ENCODE measurements around the gene CCDC32. TPM values are rescaled to one million over a fixed set of nuclear protein-coding genes. Genes with fewer than 3 reads are reported as not detected.

Gene CCDC32
- total RNA-seq, 1 donor from 2014 or later, result 64.0 TPM

DNA sequence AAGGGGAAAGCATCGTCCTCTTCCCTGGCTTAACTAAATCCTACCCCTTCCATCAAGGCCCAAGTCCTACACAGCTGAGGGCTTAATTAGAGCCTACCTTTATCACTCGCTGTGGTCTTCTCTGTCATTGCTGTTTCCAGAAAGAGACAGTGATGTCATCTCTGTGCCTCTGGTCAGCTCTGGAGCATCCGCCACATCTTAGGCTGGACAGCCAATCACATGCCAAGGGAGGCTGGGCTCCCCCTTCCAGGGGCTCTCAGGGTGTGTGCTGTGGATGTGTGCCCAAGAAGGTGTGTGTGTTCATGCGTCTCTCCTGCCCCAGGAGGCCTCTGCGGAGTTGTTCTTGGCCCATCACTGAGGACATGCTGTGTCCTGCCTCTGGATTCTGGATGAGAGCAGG lies 51.2 kb downstream of the CCDC32 start:
- CTCF ChIA-PET, result no interaction called here
- TF ChIP-seq, protein P1, sequence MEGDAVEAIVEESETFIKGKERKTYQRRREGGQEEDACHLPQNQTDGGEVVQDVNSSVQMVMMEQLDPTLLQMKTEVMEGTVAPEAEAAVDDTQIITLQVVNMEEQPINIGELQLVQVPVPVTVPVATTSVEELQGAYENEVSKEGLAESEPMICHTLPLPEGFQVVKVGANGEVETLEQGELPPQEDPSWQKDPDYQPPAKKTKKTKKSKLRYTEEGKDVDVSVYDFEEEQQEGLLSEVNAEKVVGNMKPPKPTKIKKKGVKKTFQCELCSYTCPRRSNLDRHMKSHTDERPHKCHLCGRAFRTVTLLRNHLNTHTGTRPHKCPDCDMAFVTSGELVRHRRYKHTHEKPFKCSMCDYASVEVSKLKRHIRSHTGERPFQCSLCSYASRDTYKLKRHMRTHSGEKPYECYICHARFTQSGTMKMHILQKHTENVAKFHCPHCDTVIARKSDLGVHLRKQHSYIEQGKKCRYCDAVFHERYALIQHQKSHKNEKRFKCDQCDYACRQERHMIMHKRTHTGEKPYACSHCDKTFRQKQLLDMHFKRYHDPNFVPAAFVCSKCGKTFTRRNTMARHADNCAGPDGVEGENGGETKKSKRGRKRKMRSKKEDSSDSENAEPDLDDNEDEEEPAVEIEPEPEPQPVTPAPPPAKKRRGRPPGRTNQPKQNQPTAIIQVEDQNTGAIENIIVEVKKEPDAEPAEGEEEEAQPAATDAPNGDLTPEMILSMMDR (IDR thresholded peaks at IDR 0.05), result no peak
- no peak for ATAC-seq (ENCODE audit: low read depth)
- no peak overlapping the region for H3K27ac Mint-ChIP-seq
- no peaks in the 10 kb centered on the region for H3K9me3 Mint-ChIP-seq
- no peak overlapping the region for H3K4me3 Mint-ChIP-seq
- peaks cover 20% of the 10 kb centered on the region for H3K4me1 Mint-ChIP-seq
- no peak for DNase-seq
- POLR2A ChIA-PET, result no interaction called here
- intact Hi-C loops (cut with micrococcal nuclease), result no loop called here
- H3K27me3 Mint-ChIP-seq, result no peaks in the 10 kb centered on the region
- no peaks in the 10 kb centered on the region for H3K36me3 Mint-ChIP-seq (ENCODE audit: low read depth)

DNA sequence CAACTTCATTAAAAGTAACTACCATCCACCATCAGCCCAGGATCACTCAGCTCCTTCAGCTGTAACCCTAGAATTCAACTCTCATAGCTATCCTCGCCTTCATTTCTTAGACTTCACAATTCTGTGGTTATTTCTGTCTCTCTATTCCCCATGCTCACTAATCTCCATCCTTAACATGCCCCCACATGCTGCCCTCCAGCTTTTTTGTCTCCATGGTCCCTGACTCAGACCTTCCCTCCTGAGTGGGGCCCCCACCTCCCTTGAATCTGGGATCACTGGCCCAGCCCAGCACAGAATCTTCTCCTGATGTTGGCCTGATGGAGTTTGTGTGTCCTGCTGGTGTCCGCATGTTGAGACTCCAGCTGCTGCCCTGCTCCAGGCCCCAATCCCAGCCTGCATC lies 52.4 kb downstream of the CCDC32 start:
- ChIA-PET CTCF (no interaction called here), POLR2A (no interaction called here)
- ATAC-seq (ENCODE audit: low read depth) (no peak), DNase-seq (no peak)
- intact Hi-C loops (cut with micrococcal nuclease), result no loop called here
- H3K27ac Mint-ChIP-seq, result peak overlapping the region; percentile 26
- TF ChIP-seq, protein P1 (IDR thresholded peaks at IDR 0.05), result no peak
- H3K4me3 Mint-ChIP-seq, result peak overlapping the region; percentile 92
- H3K27me3 Mint-ChIP-seq, result peaks cover 5% of the 10 kb centered on the region
- H3K9me3 Mint-ChIP-seq, result no peaks in the 10 kb centered on the region
- H3K36me3 Mint-ChIP-seq (ENCODE audit: low read depth), result no peaks in the 10 kb centered on the region
- H3K4me1 Mint-ChIP-seq, result peaks cover 21% of the 10 kb centered on the region

DNA sequence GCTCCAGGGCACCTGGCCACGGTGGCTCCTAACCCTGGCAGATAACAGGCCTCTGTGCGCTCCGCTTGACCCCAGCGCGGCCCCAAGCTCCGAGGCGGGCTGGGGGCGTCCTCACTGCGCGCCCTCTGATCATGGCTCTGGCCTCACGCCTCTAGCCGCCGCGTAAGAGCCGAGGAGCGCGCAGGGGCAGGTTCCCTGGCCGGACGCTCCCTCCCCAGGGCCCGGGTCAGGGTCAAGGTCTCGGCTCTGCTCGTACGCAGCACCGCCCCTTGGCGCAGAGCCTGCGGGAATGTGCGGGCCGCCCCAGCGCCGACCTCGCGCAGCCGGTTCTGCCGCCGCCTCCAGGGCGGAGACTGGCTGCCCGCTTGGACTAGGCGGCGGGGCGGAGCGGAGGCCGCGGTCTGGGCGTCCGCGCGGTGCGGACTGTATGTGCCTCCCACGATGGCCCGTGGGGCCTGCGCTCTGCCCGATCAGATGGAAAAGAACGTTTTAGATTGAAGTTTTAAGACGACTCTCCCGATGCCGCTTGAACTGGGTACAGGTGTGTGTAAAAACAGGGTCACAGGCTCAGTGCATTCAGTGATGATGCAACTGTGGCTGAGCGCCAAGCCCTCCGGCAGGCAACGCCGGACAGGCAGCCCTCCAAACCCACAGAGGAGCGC lies 53.2 kb downstream of the CCDC32 start:
- Mint-ChIP-seq H3K27ac (peak overlapping the region; percentile 78), H3K36me3 (ENCODE audit: low read depth) (no peaks in the 10 kb centered on the region), H3K4me1 (peaks cover 27% of the 10 kb centered on the region), H3K4me3 (peak overlapping the region; percentile 92), H3K9me3 (no peaks in the 10 kb centered on the region), H3K27me3 (peaks cover 10% of the 10 kb centered on the region)
- TF ChIP-seq, protein P1 (IDR thresholded peaks at IDR 0.05), result no peak
- DNase-seq (peak; percentile 50), ATAC-seq (ENCODE audit: low read depth) (peak; percentile 47)
- intact Hi-C loops (cut with micrococcal nuclease), result loop anchor here (2.0 kb wide), 1 partner anchor 71 kb away; the partner anchor contains the start of gene BAHD1
- CTCF ChIA-PET, result no interaction called here
- POLR2A ChIA-PET, result no interaction called here

DNA sequence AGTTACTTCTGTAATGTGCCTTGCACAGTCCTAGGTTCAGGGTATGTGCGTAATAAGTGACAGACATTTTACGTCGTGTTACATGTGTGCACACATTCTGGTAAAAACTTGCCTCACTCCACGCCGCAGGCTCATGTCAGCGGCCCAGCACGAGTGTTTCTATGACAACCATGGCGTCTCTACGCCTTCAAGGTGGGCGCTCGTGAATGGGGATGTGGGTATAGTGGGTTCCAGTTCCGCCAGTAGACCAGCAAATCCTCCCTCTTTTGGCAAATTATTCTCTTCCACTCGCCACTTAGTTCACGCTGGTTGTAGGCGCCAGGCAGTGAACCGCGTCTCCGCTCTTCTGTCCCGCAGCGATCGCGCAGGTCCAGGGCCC lies 53.8 kb downstream of the CCDC32 start:
- H3K36me3 Mint-ChIP-seq (ENCODE audit: low read depth), result no peaks in the 10 kb centered on the region
- peak; percentile 43 for DNase-seq
- peak overlapping the region; percentile 92 for H3K4me3 Mint-ChIP-seq
- peak overlapping the region; percentile 78 for H3K27ac Mint-ChIP-seq
- ChIA-PET CTCF (no interaction called here), POLR2A (no interaction called here)
- peaks cover 16% of the 10 kb centered on the region for H3K27me3 Mint-ChIP-seq
- H3K9me3 Mint-ChIP-seq, result no peaks in the 10 kb centered on the region
- TF ChIP-seq, protein P1 (IDR thresholded peaks at IDR 0.05), result no peak
- intact Hi-C loops (cut with micrococcal nuclease), result loop anchor here (2.0 kb wide), 1 partner anchor 70 kb away; the partner anchor contains the start of gene BAHD1
- H3K4me1 Mint-ChIP-seq, result peaks cover 28% of the 10 kb centered on the region
- peak; percentile 73 for ATAC-seq (ENCODE audit: low read depth)

DNA sequence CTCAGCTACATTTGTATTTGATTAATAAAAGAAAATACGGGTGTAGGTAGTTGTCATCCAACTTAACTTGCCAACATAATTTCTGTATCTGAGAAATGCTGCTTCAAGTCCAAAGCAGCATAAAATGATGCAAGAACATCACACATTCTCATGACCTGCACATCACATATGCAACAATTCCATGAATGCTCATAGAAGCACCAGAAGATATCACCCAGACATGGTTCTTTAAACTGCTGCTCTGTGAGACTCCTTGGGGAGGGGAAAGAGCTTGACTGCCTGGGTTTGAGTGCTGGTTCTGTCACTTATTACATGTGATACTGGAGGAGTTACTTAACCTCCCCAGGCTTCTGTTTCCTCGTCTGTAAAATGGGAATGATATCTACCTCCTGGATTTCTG lies 54.6 kb downstream of the CCDC32 start:
- Mint-ChIP-seq H3K27me3 (peaks cover 18% of the 10 kb centered on the region), H3K4me3 (peak overlapping the region; percentile 92), H3K4me1 (peaks cover 28% of the 10 kb centered on the region), H3K9me3 (no peaks in the 10 kb centered on the region), H3K36me3 (ENCODE audit: low read depth) (no peaks in the 10 kb centered on the region), H3K27ac (no peak overlapping the region)
- ChIA-PET CTCF (interaction anchor here (0.6 kb wide), 1 partner anchor 557 kb away, joined by 3 read pairs; no protein-coding TSS in a partner anchor), POLR2A (no interaction called here)
- TF ChIP-seq, protein P1 (IDR thresholded peaks at IDR 0.05), result no peak
- DNase-seq, result no peak
- intact Hi-C loops (cut with micrococcal nuclease), result loop anchor here (2.0 kb wide), 1 partner anchor 69 kb away; the partner anchor contains the start of gene BAHD1
- no peak for ATAC-seq (ENCODE audit: low read depth)

All from activated B cell treated with CpG ODN at 0.5 μM for 24 hours (primary cell).